Liver (tissue), 9 donors: ENCODE results near the gene DCXR. TPM values are rescaled to one million over a fixed set of nuclear protein-coding genes. Genes with fewer than 3 reads are reported as not detected.

ENCODE experiments used
- DNase-seq: peaks from one replicate; pipeline ENCODE4 v3.0.0-alpha.2; 2017; ENCODE audit warnings: low spot score
- H3K27ac ChIP-seq, 2 donors: one replicate each; pipeline ENCODE4 v1.7.0; 2013; ENCODE audit warnings: inconsistent platforms in 2 of 2, low read length in 2 of 2, control low read depth in 1 of 2, low read depth in 1 of 2, mild to moderate bottlenecking in 1 of 2
- H3K27me3 ChIP-seq, 4 donors: one replicate each; pipeline versions ENCODE4 v1.6.1 to v1.7.0; 2013; ENCODE audit warnings: low read length in 3 of 4, inconsistent platforms in 1 of 4, mild to moderate bottlenecking in 1 of 4, moderate library complexity in 1 of 4; ENCODE audit not compliant: control insufficient read depth in 4 of 4, insufficient read depth in 4 of 4
- H3K36me3 ChIP-seq, 4 donors: one replicate each; pipeline versions ENCODE4 v1.6.1 to v1.7.0; 2013; ENCODE audit warnings: low read length in 3 of 4, mild to moderate bottlenecking in 3 of 4, low read depth in 1 of 4, moderate library complexity in 1 of 4; ENCODE audit not compliant: control insufficient read depth in 4 of 4, insufficient read depth in 3 of 4
- H3K4me1 ChIP-seq, 4 donors: one replicate each; pipeline versions ENCODE4 v1.6.1 to v1.7.0; 2013; ENCODE audit warnings: low read length in 3 of 4, mild to moderate bottlenecking in 3 of 4, moderate library complexity in 1 of 4; ENCODE audit not compliant: control insufficient read depth in 4 of 4, insufficient read depth in 4 of 4
- H3K4me3 ChIP-seq, 3 donors: one replicate each; pipeline versions ENCODE4 v1.6.1 to v1.7.0; 2013; ENCODE audit warnings: low read length in 3 of 3, control low read depth in 1 of 3, low read depth in 1 of 3, mild to moderate bottlenecking in 1 of 3
- H3K9ac ChIP-seq, 2 donors: one replicate each; pipeline ENCODE4 v1.7.0; 2013; ENCODE audit warnings: low read length in 2 of 2, mild to moderate bottlenecking in 2 of 2, moderate library complexity in 2 of 2, control low read depth in 1 of 2, low read depth in 1 of 2
- H3K9me3 ChIP-seq, 4 donors: one replicate each; pipeline versions ENCODE4 v1.6.1 to v1.7.0; 2013; ENCODE audit warnings: low read length in 3 of 4; ENCODE audit not compliant: control insufficient read depth in 4 of 4
- ATF3 ChIP-seq: IDR thresholded peaks from 2 replicates; pipeline ENCODE4 v1.6.1; 2016; ENCODE audit warnings: antibody characterized with exemption
- FOXA1 ChIP-seq: IDR thresholded peaks from 2 replicates; pipeline ENCODE4 v1.6.1; 2016; ENCODE audit warnings: antibody characterized with exemption
- FOXA2 ChIP-seq: IDR thresholded peaks from 2 replicates; pipeline ENCODE4 v1.6.1; 2016; ENCODE audit warnings: antibody characterized with exemption
- GABPA ChIP-seq, 2 donors: IDR thresholded peaks in 1 of 2; conservative IDR thresholded peaks in 1 of 2; 2 replicates each; pipeline ENCODE4 v1.6.1; 2016; ENCODE audit warnings: antibody characterized with exemption in 2 of 2, mild to moderate bottlenecking in 1 of 2, moderate library complexity in 1 of 2
- HNF4A ChIP-seq, 2 donors: conservative IDR thresholded peaks; 2 replicates each; pipeline ENCODE4 v1.6.1; 2016; ENCODE audit warnings: antibody characterized with exemption in 2 of 2, mild to moderate bottlenecking in 2 of 2
- HNF4G ChIP-seq: IDR thresholded peaks from 2 replicates; pipeline ENCODE4 v1.6.1; 2016; ENCODE audit warnings: antibody characterized with exemption
- MAX ChIP-seq: IDR thresholded peaks from 2 replicates; pipeline ENCODE4 v1.6.1; 2016; ENCODE audit warnings: antibody characterized with exemption
- NR2F2 ChIP-seq: IDR thresholded peaks from 2 replicates; pipeline ENCODE4 v1.6.1; 2016; ENCODE audit warnings: antibody characterized with exemption
- RAD21 ChIP-seq, 2 donors: IDR thresholded peaks; 2 replicates each; pipeline ENCODE4 v1.6.1; 2016; ENCODE audit warnings: antibody characterized with exemption in 2 of 2, mild to moderate bottlenecking in 2 of 2
- REST ChIP-seq: IDR thresholded peaks from 2 replicates; pipeline ENCODE4 v1.6.1; 2016; ENCODE audit warnings: antibody characterized with exemption, mild to moderate bottlenecking
- RXRA ChIP-seq, 2 donors: IDR thresholded peaks; 2 replicates each; pipeline ENCODE4 v1.6.1; 2017 to 2018; ENCODE audit warnings: antibody characterized with exemption in 2 of 2, mild to moderate bottlenecking in 1 of 2
- SP1 ChIP-seq: IDR thresholded peaks from 2 replicates; pipeline ENCODE4 v1.6.1; 2018; ENCODE audit warnings: antibody characterized with exemption, mild to moderate bottlenecking
- TAF1 ChIP-seq: conservative IDR thresholded peaks from 2 replicates; pipeline ENCODE4 v1.6.1; 2016; ENCODE audit warnings: antibody characterized with exemption, mild to moderate bottlenecking
- ZBTB33 ChIP-seq: IDR thresholded peaks from 2 replicates; pipeline ENCODE4 v1.6.1; 2016; ENCODE audit warnings: antibody characterized with exemption
- WGBS: extraction: QIAGEN DNeasy Blood & Tissue Kit; methylation state at CpG from one replicate; pipeline ENCODE4 v1.1.7; 2013; 5-methylcytosine and 5-hydroxymethylcytosine counted together
- polyA plus RNA-seq, 2 donors: library from polyadenylated mRNA; stranded (reverse) in 1 of 2; unstranded in 1 of 2; fragments of 200-250 nt in 1 of 2; fragments of >200 nt in 1 of 2; fragmentation: Nextera tagmentation in 1 of 2; extraction: Ambion mirVana in 1 of 2; gene quantifications; one replicate each; pipeline versions ENCODE4 v1.2.1 to v1.2.3, GENCODE V29; 2013 to 2015
- total RNA-seq, 2 donors: library from RNA; depleted of rRNA; stranded (reverse); fragments of >200 nt; gene quantifications; one replicate each; pipeline ENCODE4 v1.2.3, GENCODE V29; 2014
- donor health status: healthy.
- donor health status: healthy.
- donor health status: healthy.
- donor health status: healthy.
- donor health status: healthy.

The DCXR gene
- total and polyA plus RNA-seq, 4 donors = 58.6 to 1,190 (median 585) TPM

GRCh38 chr17:82012261-82012639 lies 25.2 kb downstream of the DCXR start:
- 89% methylated on average over 20 of the region's 20 CpGs for whole genome bisulfite sequencing
- H3K36me3 ChIP-seq = peaks cover 0 to 9% (median 3%) of the 10 kb centered on the region in 4 donors
- no peak overlapping the region for H3K9ac ChIP-seq
- DNase-seq = no peak
- no peak for TF ChIP-seq HNF4A (conservative IDR thresholded peaks at IDR 0.05)
- no peak overlapping the region for H3K4me3 ChIP-seq
- H3K27ac ChIP-seq = no peak overlapping the region
- no peaks in the 10 kb centered on the region for H3K4me1 ChIP-seq
- no peaks in the 10 kb centered on the region for H3K9me3 ChIP-seq
- no peaks in the 10 kb centered on the region for H3K27me3 ChIP-seq

GRCh38 chr17:82011617-82012187 lies 25.8 kb downstream of the DCXR start:
- H3K9ac ChIP-seq = no peak overlapping the region
- WGBS = 96% methylated on average over 19 of the region's 19 CpGs
- TF ChIP-seq TAF1 (no peak), RAD21 (IDR thresholded peaks at IDR 0.05) (no peak), REST (no peak), HNF4G (no peak), RXRA (IDR thresholded peaks at IDR 0.05) (no peak), GABPA (IDR thresholded peaks at IDR 0.05 in 1 of 2, conservative IDR thresholded peaks at IDR 0.05 in 1 of 2) (no peak), NR2F2 (no peak), MAX (no peak), ATF3 (no peak), FOXA1 (no peak), ZBTB33 (no peak), FOXA2 (no peak), SP1 (no peak), HNF4A (conservative IDR thresholded peaks at IDR 0.05) (no peak)
- no peak overlapping the region for H3K27ac ChIP-seq
- no peaks in the 10 kb centered on the region for H3K9me3 ChIP-seq
- no peak for DNase-seq
- peaks cover 0 to 9% (median 3%) of the 10 kb centered on the region in 4 donors for H3K36me3 ChIP-seq
- H3K4me3 ChIP-seq = no peak overlapping the region
- H3K4me1 ChIP-seq = no peaks in the 10 kb centered on the region
- no peaks in the 10 kb centered on the region for H3K27me3 ChIP-seq
